Epithelial cell of esophagus (primary cell): Measurements from ENCODE around the gene PRRC2B.

ENCODE experiments used
- DNase-seq: peaks from one replicate; pipeline ENCODE4 v3.0.0; 2010; ENCODE audit warnings: low read depth
- H3K4me3 ChIP-seq: 2 replicates; pipeline ENCODE4 v1.5.1; 2011; ENCODE audit warnings: mild to moderate bottlenecking, low read length, control low read depth
- TF ChIP-seq, protein P1 (sequence below): IDR thresholded peaks from 2 replicates; pipeline ENCODE4 v1.5.1; 2011; ENCODE audit warnings: low read depth, mild to moderate bottlenecking, low read length, control low read depth, inconsistent platforms; ENCODE audit not compliant: insufficient read depth; ENCODE audit errors: missing control alignments

Gene PRRC2B

GRCh38 chr9:131419716-131420115 is 25.8 kb downstream of the PRRC2B start:
- TF ChIP-seq, protein P1, sequence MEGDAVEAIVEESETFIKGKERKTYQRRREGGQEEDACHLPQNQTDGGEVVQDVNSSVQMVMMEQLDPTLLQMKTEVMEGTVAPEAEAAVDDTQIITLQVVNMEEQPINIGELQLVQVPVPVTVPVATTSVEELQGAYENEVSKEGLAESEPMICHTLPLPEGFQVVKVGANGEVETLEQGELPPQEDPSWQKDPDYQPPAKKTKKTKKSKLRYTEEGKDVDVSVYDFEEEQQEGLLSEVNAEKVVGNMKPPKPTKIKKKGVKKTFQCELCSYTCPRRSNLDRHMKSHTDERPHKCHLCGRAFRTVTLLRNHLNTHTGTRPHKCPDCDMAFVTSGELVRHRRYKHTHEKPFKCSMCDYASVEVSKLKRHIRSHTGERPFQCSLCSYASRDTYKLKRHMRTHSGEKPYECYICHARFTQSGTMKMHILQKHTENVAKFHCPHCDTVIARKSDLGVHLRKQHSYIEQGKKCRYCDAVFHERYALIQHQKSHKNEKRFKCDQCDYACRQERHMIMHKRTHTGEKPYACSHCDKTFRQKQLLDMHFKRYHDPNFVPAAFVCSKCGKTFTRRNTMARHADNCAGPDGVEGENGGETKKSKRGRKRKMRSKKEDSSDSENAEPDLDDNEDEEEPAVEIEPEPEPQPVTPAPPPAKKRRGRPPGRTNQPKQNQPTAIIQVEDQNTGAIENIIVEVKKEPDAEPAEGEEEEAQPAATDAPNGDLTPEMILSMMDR: no peak
- DNase-seq: no peak
- H3K4me3 ChIP-seq: no peak overlapping the region

DNA sequence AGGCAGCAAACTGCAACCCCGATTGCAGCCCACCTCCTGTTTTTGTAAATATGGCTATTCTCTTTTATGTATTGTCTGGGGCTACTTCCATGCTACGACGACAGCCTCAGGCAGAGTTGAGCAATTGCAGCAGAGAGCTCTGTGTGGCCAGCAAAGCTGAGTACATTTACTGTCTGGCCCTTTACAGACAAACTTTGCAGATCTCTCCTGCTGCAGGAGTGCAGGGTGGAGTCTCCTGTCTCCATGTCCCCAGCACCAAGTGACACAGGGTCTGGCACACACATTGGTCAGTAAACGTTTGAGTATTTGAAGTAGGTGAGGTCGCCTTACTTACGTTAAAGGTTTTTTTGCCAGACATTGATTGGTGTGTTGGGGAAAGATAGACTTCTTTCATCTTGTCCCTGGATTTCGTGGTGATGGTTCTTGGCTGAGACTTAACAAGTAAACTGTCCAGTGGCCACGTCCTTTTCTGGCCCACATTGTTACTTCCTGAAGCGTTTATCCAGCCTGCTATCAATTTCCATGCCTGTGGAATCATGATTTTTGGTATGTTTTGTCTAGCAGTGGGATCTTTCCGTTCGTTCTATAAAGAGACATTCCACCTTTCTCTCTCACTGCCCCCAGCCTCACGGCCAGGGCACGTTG is 27.2 kb downstream of the PRRC2B start:
- H3K4me3 ChIP-seq: no peak overlapping the region
- DNase-seq: peak; percentile 79
- TF ChIP-seq, protein P1: no peak

DNA sequence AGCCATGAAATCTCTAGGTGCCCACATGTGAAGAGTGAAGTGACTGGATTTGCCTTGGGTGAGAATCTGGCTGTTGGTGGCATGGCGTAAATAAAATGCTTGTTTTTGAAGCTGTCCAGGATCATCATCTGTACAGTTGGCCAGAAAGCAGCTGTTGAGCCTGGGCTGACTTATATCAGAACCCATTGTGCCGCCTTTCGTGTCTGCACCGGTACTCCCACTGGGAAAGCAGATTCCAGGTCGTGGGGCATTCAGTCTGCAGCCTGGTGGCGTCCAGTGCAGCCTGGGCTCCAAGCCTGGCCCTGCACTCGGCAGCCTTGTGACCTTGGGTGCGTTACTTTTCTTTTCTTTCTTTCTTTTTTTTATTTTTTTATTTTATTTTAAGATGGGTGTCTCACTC is 27.8 kb downstream of the PRRC2B start:
- TF ChIP-seq, protein P1: no peak
- no peak for DNase-seq
- no peak overlapping the region for H3K4me3 ChIP-seq

DNA sequence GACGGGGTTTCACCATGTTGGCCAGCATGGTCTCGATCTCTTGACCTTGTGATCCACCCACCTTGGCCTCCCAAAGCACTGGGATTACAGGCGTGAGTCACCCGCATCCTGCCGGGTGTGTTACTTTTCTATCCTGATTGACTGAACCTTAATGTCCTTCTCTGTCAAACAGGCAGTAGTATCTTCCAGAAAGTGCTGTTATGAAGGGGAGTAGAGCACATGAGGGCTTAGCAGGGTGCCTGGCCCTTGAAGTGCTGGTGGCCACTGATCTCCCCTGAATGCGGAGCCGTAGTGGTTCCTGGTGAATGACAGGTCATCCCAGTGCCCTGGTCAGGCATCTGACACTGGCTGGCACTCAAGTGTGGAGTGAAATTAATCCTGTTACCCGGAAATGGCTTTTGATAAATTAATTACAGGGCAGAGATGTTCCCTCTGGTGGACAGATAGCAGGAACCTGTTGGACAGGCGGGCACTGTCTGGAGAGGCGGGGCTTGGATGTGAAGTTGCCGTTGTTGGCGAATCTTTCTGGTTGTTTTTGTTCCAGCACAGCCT is 28.4 kb downstream of the PRRC2B start:
- peak; percentile 69 for DNase-seq
- peak overlapping the region; percentile 18 for H3K4me3 ChIP-seq
- TF ChIP-seq, protein P1: peak; percentile 48

GRCh38 chr9:131423171-131423581 is 29.3 kb downstream of the PRRC2B start:
- H3K4me3 ChIP-seq: no peak overlapping the region
- TF ChIP-seq, protein P1: no peak
- DNase-seq: peak; percentile 97

GRCh38 chr9:131426545-131426944 is 32.7 kb downstream of the PRRC2B start:
- TF ChIP-seq, protein P1: no peak
- no peak for DNase-seq
- H3K4me3 ChIP-seq: no peak overlapping the region

DNA sequence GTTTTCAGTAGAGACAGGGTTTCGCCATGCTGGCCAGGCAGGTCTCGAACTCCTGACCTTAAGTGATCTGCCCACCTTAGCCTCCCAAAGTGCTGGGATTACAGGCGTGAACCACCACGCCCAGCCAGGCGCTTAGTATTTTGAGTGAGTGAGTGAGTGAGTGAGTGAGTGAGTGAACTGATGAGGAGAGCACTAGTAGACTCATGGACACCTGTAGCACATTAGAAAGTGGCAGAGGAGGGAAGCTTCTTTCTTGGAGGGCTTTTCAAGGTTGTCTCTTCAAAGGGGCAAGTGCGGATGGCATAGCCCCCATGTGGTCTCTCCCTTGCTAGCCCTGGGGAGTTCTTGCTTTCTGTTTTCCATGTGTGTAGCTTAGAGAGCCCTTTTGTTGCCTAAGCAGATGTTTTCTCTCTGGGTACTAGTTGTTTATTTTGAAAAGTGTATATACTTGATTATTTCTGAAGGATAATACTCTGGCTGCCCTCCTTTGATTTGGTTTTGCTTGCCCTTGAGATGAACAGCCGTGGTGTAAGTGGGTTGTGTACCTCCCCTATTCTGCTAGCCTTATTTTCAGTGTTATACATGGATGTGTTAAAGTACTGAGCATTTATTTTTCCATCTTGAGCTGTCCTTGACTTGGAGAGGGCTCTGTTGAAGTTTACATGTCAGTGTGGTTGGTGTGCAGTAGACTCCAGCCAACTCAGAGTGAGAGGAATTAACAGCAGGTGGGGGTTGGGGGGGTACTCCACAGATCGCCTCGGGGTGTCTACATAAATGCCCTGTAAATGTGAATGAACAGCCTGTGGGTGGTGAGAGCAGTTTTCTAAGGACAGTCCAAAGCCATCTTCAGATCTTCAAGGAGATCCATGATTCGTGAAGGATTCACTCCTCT is 35.5 kb downstream of the PRRC2B start:
- no peak overlapping the region for H3K4me3 ChIP-seq
- TF ChIP-seq, protein P1: no peak
- DNase-seq: no peak
